Uterus (tissue), 4 donors: ENCODE data around the gene SAE1. TPM values are rescaled to one million over a fixed set of nuclear protein-coding genes. Genes with fewer than 3 reads are reported as not detected.

Source experiments
- DNase-seq, 2 donors: peaks; one replicate each; pipeline ENCODE4 v3.0.0-alpha.2; 2019 to 2020
- H3K27ac ChIP-seq, 2 donors: fragments of 200-600 bp; sonication (generic); 1 replicate in 1 of 2; 2 replicates in 1 of 2; pipeline ENCODE4 v1.5.1; 2016 to 2018
- H3K27me3 ChIP-seq, 2 donors: fragments of 200-600 bp; sonication (generic); one replicate each; pipeline ENCODE4 v1.5.1; 2018 to 2019; ENCODE audit warnings: control low read depth in 1 of 2
- H3K36me3 ChIP-seq, 2 donors: fragments of 200-600 bp; sonication (generic); one replicate each; pipeline ENCODE4 v1.5.1; 2019; ENCODE audit warnings: control low read depth in 1 of 2
- H3K4me1 ChIP-seq, 2 donors: fragments of 200-600 bp; sonication (generic); one replicate each; pipeline ENCODE4 v1.5.1; 2018 to 2019; ENCODE audit warnings: control low read depth in 1 of 2
- H3K4me3 ChIP-seq, 2 donors: fragments of 200-600 bp; sonication (generic); 1 replicate in 1 of 2; 2 replicates in 1 of 2; pipeline ENCODE4 v1.5.1; 2018 to 2019; ENCODE audit warnings: mild to moderate bottlenecking in 1 of 2
- H3K9me3 ChIP-seq, 2 donors: fragments of 200-600 bp; sonication (generic); one replicate each; pipeline ENCODE4 v1.5.1; 2019; ENCODE audit warnings: control low read depth in 1 of 2
- POLR2A ChIP-seq, 2 donors: fragments of 450-650 bp; IDR thresholded peaks; one replicate each; pipeline ENCODE4 v1.6.1; 2016; ENCODE audit warnings: antibody characterized with exemption in 2 of 2, mild to moderate bottlenecking in 1 of 2, moderate library complexity in 1 of 2
- intact Hi-C: fragments of 100-400 bp; cut with DNase I; formaldehyde crosslinking; loops from one replicate; pipeline ENCODE4 v1.15.1; 2023; ENCODE audit warnings: low total_unique reads
- total RNA-seq, 4 donors: library from RNA; depleted of rRNA in 3 of 4; stranded (reverse); fragments of >200 nt in 3 of 4; gene quantifications; one replicate each; pipeline versions ENCODE4 v1.1.0 to v1.2.4, GENCODE V29; 2014 to 2023
- TF ChIP-seq, protein P1 (sequence below), 4 experiments: fragments of 200-600 bp in 2 of 4; fragments of 450-650 bp in 2 of 4; sonication (generic) in 2 of 4; IDR thresholded peaks; one replicate each; pipeline ENCODE4 v1.5.1; 2016 to 2019; ENCODE audit warnings: antibody characterized with exemption in 4 of 4, mild to moderate bottlenecking in 2 of 4, moderate library complexity in 1 of 4
- donor health status: DM: yes; HTN: yes; CAD: no.

SAE1 gene
- total RNA-seq, 4 donors from 2014 or later, result 17.6 to 144 (median 45.6) TPM

DNA sequence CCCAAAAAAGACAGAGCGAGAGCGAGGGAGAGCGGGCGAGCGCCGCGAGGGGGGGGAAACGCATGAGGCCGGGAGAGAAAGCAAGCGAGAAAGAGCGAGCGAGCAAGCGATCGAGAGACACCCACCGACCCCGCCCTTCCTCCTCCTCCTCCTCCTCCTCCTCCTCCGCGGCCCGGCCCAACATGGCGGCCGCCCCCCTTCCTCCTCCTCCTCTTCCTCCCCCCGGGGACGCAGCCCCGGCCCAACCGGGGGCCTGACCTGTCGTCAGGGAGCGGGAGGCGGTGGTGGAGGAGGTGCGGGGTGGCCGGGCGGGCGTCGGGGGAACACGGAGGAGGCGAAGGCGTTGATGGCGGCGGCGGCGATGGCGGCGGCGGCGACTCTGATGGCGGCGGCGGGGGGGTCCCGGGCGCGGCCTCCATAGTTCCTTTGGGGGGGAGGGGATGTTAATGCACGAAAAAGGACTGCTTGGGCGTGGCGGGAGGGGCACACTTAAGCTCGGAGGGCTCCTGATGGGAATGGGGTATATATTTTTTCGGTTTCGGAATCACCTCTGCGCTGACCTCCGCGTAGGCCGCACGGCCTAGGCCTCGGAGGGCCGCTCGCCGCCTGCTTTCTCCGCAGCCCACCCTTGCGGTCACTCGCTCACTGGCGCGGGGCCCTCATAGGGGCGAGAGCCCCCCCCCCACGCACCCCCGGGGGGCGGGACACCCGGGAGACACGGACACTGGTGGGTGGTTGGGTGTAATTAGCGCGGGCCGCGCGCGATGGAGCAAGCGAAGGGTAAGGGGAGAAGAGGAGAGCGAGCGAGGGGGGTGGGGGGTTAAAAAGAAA is 18.3 kb upstream of the SAE1 start:
- H3K9me3 ChIP-seq, result no peaks in the 10 kb centered on the region
- intact Hi-C loops, result no loop called here
- peak overlapping the region; percentile 84 to 88 for H3K4me3 ChIP-seq
- peak overlapping the region; percentile 100 for H3K27ac ChIP-seq
- no peaks in the 10 kb centered on the region for H3K27me3 ChIP-seq
- TF ChIP-seq POLR2A (IDR thresholded peaks at IDR 0.05), result peak; percentile 51 to 77
- TF ChIP-seq, protein P1, sequence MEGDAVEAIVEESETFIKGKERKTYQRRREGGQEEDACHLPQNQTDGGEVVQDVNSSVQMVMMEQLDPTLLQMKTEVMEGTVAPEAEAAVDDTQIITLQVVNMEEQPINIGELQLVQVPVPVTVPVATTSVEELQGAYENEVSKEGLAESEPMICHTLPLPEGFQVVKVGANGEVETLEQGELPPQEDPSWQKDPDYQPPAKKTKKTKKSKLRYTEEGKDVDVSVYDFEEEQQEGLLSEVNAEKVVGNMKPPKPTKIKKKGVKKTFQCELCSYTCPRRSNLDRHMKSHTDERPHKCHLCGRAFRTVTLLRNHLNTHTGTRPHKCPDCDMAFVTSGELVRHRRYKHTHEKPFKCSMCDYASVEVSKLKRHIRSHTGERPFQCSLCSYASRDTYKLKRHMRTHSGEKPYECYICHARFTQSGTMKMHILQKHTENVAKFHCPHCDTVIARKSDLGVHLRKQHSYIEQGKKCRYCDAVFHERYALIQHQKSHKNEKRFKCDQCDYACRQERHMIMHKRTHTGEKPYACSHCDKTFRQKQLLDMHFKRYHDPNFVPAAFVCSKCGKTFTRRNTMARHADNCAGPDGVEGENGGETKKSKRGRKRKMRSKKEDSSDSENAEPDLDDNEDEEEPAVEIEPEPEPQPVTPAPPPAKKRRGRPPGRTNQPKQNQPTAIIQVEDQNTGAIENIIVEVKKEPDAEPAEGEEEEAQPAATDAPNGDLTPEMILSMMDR (IDR thresholded peaks at IDR 0.05), result no peak
- peaks cover 0 to 6% of the 10 kb centered on the region in 2 donors for H3K4me1 ChIP-seq
- DNase-seq, result peak; percentile 86 to 89
- no peaks in the 10 kb centered on the region for H3K36me3 ChIP-seq

DNA sequence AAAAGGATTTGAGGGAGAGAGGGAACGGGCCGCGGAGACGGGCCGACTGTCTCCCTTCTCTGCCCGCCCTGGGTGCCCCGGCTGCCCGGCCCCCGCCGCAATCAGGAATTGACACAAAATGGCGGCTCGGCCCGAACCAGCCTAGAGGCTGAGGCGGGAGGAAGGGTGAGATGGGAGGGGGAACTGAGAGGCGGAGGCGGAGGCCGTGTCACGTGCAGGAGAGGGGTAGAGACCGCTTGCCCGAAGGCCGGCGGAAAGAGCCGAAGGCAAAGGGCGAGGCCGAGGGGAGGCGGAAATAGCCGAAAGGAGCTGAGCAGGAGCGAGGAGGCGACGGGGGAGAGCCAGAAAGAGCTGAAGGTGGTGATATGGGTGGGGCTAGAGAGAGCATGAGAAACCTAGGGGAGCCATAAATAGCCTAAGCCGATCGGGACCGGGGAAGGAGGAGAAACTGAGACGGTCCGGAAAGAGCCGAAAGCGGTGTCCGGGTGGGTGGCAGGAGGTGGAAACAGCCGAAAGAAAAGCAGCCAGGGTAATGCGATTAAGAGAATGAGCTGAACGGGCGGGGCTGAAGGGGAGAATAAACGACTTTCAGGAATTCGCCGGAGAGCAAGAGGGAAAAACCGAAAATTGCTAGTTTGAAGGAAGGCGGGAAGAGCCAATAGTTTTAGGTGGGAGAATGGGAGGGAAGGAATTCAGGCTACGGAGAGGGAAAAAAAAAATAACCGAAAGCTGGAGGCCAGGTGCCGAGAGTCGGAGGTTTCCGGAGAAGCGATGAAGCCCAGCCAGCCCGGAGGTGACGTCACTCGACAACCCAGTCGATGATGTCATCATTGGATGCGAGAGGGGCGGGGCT is 17.4 kb upstream of the SAE1 start, which contains the start of gene ZC3H4:
Gene ZC3H4 (minus strand): TSS at position 780 of the 853 bp plus-strand sequence. CDS start 1,192 bp downstream, outside the sequence.
- peak; percentile 99 to 100 for DNase-seq
- Histone ChIP-seq H3K27ac (peak within 1 kb of the TSS; percentile 100), H3K4me3 (peak within 1 kb of the TSS; percentile 84 to 88), H3K4me1 (peaks cover 0 to under 1% of the 10 kb centered on the region in 2 donors), H3K36me3 (no peaks in the 10 kb centered on the region), H3K9me3 (no peaks in the 10 kb centered on the region), H3K27me3 (no peaks in the 10 kb centered on the region)
- intact Hi-C loops, result no loop called here
- peak; percentile 64 to 93 for TF ChIP-seq POLR2A (IDR thresholded peaks at IDR 0.05)
- TF ChIP-seq, protein P1 (IDR thresholded peaks at IDR 0.05), result peak in 3 of 4 experiments; percentile 4 to 11 (median 5)

GRCh38 chr19:47113850-47114651 is 16.6 kb upstream of the SAE1 start:
- peak overlapping the region; percentile 84 to 88 for H3K4me3 ChIP-seq
- no peaks in the 10 kb centered on the region for H3K9me3 ChIP-seq
- no peaks in the 10 kb centered on the region for H3K36me3 ChIP-seq
- no peak for DNase-seq
- intact Hi-C loops, result no loop called here
- H3K27ac ChIP-seq, result peak overlapping the region; percentile 100
- TF ChIP-seq POLR2A (IDR thresholded peaks at IDR 0.05), result no peak
- TF ChIP-seq, protein P1 (IDR thresholded peaks at IDR 0.05), result no peak
- no peaks in the 10 kb centered on the region for H3K27me3 ChIP-seq
- no peaks in the 10 kb centered on the region for H3K4me1 ChIP-seq

DNA sequence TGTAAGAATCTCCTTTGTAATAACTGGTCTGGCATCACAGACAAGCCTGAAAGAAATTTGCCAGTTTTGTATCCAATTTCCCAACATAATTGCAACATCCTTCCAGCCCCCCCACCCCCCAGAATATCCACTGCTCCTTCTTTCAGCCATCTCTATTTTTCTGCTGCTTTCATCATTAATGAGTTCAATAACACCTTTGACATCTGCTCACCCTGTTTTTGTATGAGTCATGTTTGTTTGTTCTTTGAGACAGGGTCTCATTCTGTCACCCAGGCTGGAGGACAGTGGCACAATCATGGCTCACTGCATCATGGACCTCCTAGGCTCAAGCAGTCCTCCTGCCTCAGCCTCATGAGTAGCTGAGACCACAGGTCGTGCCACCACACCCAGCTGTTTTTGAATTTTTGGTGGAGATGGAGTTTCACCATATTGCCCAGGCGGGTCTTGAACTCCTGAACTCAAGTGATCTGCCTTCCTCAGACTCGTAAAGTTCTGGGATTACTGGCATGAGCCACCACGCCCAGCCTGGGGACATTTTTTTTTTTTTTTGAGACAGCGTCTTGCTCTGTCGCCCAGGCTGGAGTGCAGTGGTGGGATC is 10.1 kb upstream of the SAE1 start:
- Histone ChIP-seq H3K36me3 (no peaks in the 10 kb centered on the region), H3K4me1 (no peaks in the 10 kb centered on the region), H3K27ac (no peak overlapping the region), H3K4me3 (no peak overlapping the region), H3K9me3 (no peaks in the 10 kb centered on the region), H3K27me3 (no peaks in the 10 kb centered on the region)
- TF ChIP-seq, protein P1 (IDR thresholded peaks at IDR 0.05), result no peak
- intact Hi-C loops, result loop anchor here (10.0 kb wide), 1 partner anchor 86 kb away; no protein-coding TSS in a partner anchor
- DNase-seq, result no peak
